ENCODE measurements around the gene SRGAP3. TPM values are rescaled to one million over a fixed set of nuclear protein-coding genes. Genes with fewer than 3 reads are reported as not detected.
"Not testable (repeated sequence)": the region's sequence is repeated elsewhere in the genome, so short reads cannot be mapped to it uniquely, and the experiment has no call there.

The SRGAP3 gene
- total RNA-seq: 1 to 10 TPM; 1.4 to 4.4 (median 2.8) TPM
- total RNA-seq (2013): 2.8 TPM
- total RNA-seq: 0.17 to 4.4 (median 2.2) reads per million in 29 experiments

- DNase-seq (peak; percentile 52 to 89 (median 77)), ATAC-seq (replicated peaks in 1 of 4) (peak; percentile 97 to 99 (median 99))
- Mint-ChIP-seq H3K27me3 (peaks cover 5 to 6% of the 10 kb centered on the region in 2 donors), H3K27ac (peak within 1 kb of the TSS; percentile 7 to 57), H3K36me3 (no peaks in the 10 kb centered on the region), H3K4me1 (peaks cover 25 to 31% (median 27%) of the 10 kb centered on the region in 3 donors), H3K4me3 (peak within 1 kb of the TSS; percentile 86 to 94 (median 87)), H3K9me3 (no peaks in the 10 kb centered on the region)
- Histone ChIP-seq H3K27me3 (replicated peaks in 1 of 2; ENCODE audit: control insufficient read depth in 2 of 2, extremely low read depth in 1 of 2, insufficient read depth in 2 of 2, low read length in 1 of 2) (peaks cover 0 to 12% of the 10 kb centered on the region in 2 experiments), H3K36me3 (ENCODE audit: control insufficient read depth in 2 of 2, extremely low read depth in 1 of 2, insufficient read depth in 1 of 2, low read length in 1 of 2) (no peaks in the 10 kb centered on the region), H3K4me1 (ENCODE audit: control insufficient read depth in 1 of 2, extremely low read depth in 1 of 2, insufficient read depth in 2 of 2, low read length in 2 of 2) (peaks cover 8 to 27% of the 10 kb centered on the region in 2 experiments), H3K27ac (ENCODE audit: low read length) (peak within 1 kb of the TSS; percentile 33), H3K9me3 (no peaks in the 10 kb centered on the region), H3K4me3 (ENCODE audit: control insufficient read depth in 1 of 2, extremely low read depth in 1 of 2, low read length in 1 of 2) (peak within 1 kb of the TSS; percentile 64 to 73)
- 7% methylated on average over 21 of the region's 28 CpGs for WGBS (ENCODE audit: insufficient coverage)
- POLR2A ChIA-PET: no interaction called here
- CTCF ChIA-PET: interaction anchor here (0.6 to 1.8 kb wide), 5 partner anchors 9 to 1077 kb away, joined by 3 to 4 read pairs (median 3); partner anchors contain the start of gene THUMPD3 (in 1 of the 2)
Measured at GRCh38 chr3:9249273-9250192, at the start of gene SRGAP3. SRGAP3 (minus strand) TSS chr3:9249646; CDS start chr3:9248951, 695 bp downstream.

- Mint-ChIP-seq H3K27me3 (peaks cover 19 to 33% of the 10 kb centered on the region in 2 donors), H3K4me1 (peaks cover 6 to 10% (median 8%) of the 10 kb centered on the region in 3 donors), H3K27ac (no peak overlapping the region), H3K9me3 (no peaks in the 10 kb centered on the region), H3K4me3 (no peak overlapping the region), H3K36me3 (no peaks in the 10 kb centered on the region)
- Histone ChIP-seq H3K9me3 (no peaks in the 10 kb centered on the region), H3K27ac (ENCODE audit: low read length) (no peak overlapping the region), H3K4me3 (ENCODE audit: control insufficient read depth in 1 of 2, extremely low read depth in 1 of 2, low read length in 1 of 2) (no peak overlapping the region), H3K36me3 (ENCODE audit: control insufficient read depth in 2 of 2, extremely low read depth in 1 of 2, insufficient read depth in 1 of 2, low read length in 1 of 2) (no peaks in the 10 kb centered on the region), H3K27me3 (replicated peaks in 1 of 2; ENCODE audit: control insufficient read depth in 2 of 2, extremely low read depth in 1 of 2, insufficient read depth in 2 of 2, low read length in 1 of 2) (peaks cover 0 to 8% of the 10 kb centered on the region in 2 experiments), H3K4me1 (ENCODE audit: control insufficient read depth in 1 of 2, extremely low read depth in 1 of 2, insufficient read depth in 2 of 2, low read length in 2 of 2) (peaks cover 0 to 7% of the 10 kb centered on the region in 2 experiments)
- no peak for ATAC-seq (replicated peaks in 1 of 4)
- CTCF ChIA-PET: no interaction called here
- POLR2A ChIA-PET: no interaction called here
- no peak for DNase-seq
Measured at GRCh38 chr3:9298236-9298635, 48.8 kb upstream of the SRGAP3 start.

- ChIA-PET POLR2A (no interaction called here), CTCF (no interaction called here)
- no peak for ATAC-seq (replicated peaks in 1 of 4)
Measured at GRCh38 chr3:9296241-9296640, 46.8 kb upstream of the SRGAP3 start.

GRCh38 chr3:9295007-9295406, 45.6 kb upstream of the SRGAP3 start:
- Histone ChIP-seq H3K27me3 (replicated peaks in 1 of 2; ENCODE audit: control insufficient read depth in 2 of 2, extremely low read depth in 1 of 2, insufficient read depth in 2 of 2, low read length in 1 of 2) (no peaks in the 10 kb centered on the region), H3K9me3 (no peaks in the 10 kb centered on the region), H3K36me3 (ENCODE audit: control insufficient read depth in 2 of 2, extremely low read depth in 1 of 2, insufficient read depth in 1 of 2, low read length in 1 of 2) (no peaks in the 10 kb centered on the region), H3K4me1 (ENCODE audit: control insufficient read depth in 1 of 2, extremely low read depth in 1 of 2, insufficient read depth in 2 of 2, low read length in 2 of 2) (no peaks in the 10 kb centered on the region), H3K4me3 (ENCODE audit: control insufficient read depth in 1 of 2, extremely low read depth in 1 of 2, low read length in 1 of 2) (no peak overlapping the region), H3K27ac (ENCODE audit: low read length) (no peak overlapping the region)
- no peaks in the 10 kb centered on the region for H3K9me3 Mint-ChIP-seq
- H3K27me3 Mint-ChIP-seq: peaks cover 20 to 29% of the 10 kb centered on the region in 2 donors
- no peak overlapping the region for H3K27ac Mint-ChIP-seq
- POLR2A ChIA-PET: interaction anchor here in 1 of 2 donors (0.7 kb wide), 1 partner anchor 69 kb away, joined by 7 read pairs; no protein-coding TSS in a partner anchor
- H3K36me3 Mint-ChIP-seq: no peaks in the 10 kb centered on the region
- H3K4me3 Mint-ChIP-seq: no peak overlapping the region
- no peaks in the 10 kb centered on the region for H3K4me1 Mint-ChIP-seq
- DNase-seq (no peak), ATAC-seq (replicated peaks in 1 of 4) (no peak)
- CTCF ChIA-PET: interaction anchor here in 1 of 2 donors (0.6 to 1.4 kb wide), 3 partner anchors 9 to 944 kb away, joined by 3 to 10 read pairs (median 5); no protein-coding TSS in a partner anchor

More at GRCh38 chr3:9296241-9296640, 46.8 kb upstream of the SRGAP3 start:
- Histone ChIP-seq H3K4me3 (ENCODE audit: control insufficient read depth in 1 of 2, extremely low read depth in 1 of 2, low read length in 1 of 2) (no peak overlapping the region), H3K36me3 (ENCODE audit: control insufficient read depth in 2 of 2, extremely low read depth in 1 of 2, insufficient read depth in 1 of 2, low read length in 1 of 2) (no peaks in the 10 kb centered on the region), H3K27me3 (replicated peaks in 1 of 2; ENCODE audit: control insufficient read depth in 2 of 2, extremely low read depth in 1 of 2, insufficient read depth in 2 of 2, low read length in 1 of 2) (no peaks in the 10 kb centered on the region), H3K9me3 (no peaks in the 10 kb centered on the region), H3K4me1 (ENCODE audit: control insufficient read depth in 1 of 2, extremely low read depth in 1 of 2, insufficient read depth in 2 of 2, low read length in 2 of 2) (no peaks in the 10 kb centered on the region), H3K27ac (ENCODE audit: low read length) (no peak overlapping the region)
- Mint-ChIP-seq H3K27me3 (peaks cover 16 to 30% of the 10 kb centered on the region in 2 donors), H3K9me3 (no peaks in the 10 kb centered on the region), H3K4me3 (no peak overlapping the region), H3K4me1 (no peaks in the 10 kb centered on the region), H3K27ac (no peak overlapping the region), H3K36me3 (no peaks in the 10 kb centered on the region)
- WGBS (ENCODE audit: insufficient coverage): no CpG with 5 or more reads among the region's 1 CpG
- DNase-seq: no peak

- POLR2A ChIA-PET; ATAC-seq (replicated peaks in 1 of 4); H3K4me1 Mint-ChIP-seq; H3K4me3 ChIP-seq (ENCODE audit: control insufficient read depth in 1 of 2, extremely low read depth in 1 of 2, low read length in 1 of 2); H3K9me3 ChIP-seq; H3K4me3 Mint-ChIP-seq; H3K9me3 Mint-ChIP-seq; H3K4me1 ChIP-seq (ENCODE audit: control insufficient read depth in 1 of 2, extremely low read depth in 1 of 2, insufficient read depth in 2 of 2, low read length in 2 of 2); H3K27ac Mint-ChIP-seq; H3K36me3 Mint-ChIP-seq; H3K27ac ChIP-seq (ENCODE audit: low read length); H3K27me3 ChIP-seq (replicated peaks in 1 of 2; ENCODE audit: control insufficient read depth in 2 of 2, extremely low read depth in 1 of 2, insufficient read depth in 2 of 2, low read length in 1 of 2); H3K36me3 ChIP-seq (ENCODE audit: control insufficient read depth in 2 of 2, extremely low read depth in 1 of 2, insufficient read depth in 1 of 2, low read length in 1 of 2); DNase-seq: not testable (repeated sequence)
- peaks cover 23 to 33% of the 10 kb centered on the region in 2 donors for H3K27me3 Mint-ChIP-seq
- CTCF ChIA-PET: interaction anchor here in 1 of 2 donors (1.4 kb wide), 1 partner anchor 10 kb away, joined by 10 read pairs; no protein-coding TSS in a partner anchor
- no CpG with 5 or more reads among the region's 2 CpGs for WGBS (ENCODE audit: insufficient coverage)
Measured at GRCh38 chr3:9293953-9294352, 44.5 kb upstream of the SRGAP3 start.

GRCh38 chr3:9293076-9293475, 43.6 kb upstream of the SRGAP3 start:
- WGBS (ENCODE audit: insufficient coverage): 25% methylated on average over 2 of the region's 3 CpGs
- peaks cover 4% of the 10 kb centered on the region for H3K36me3 Mint-ChIP-seq
- DNase-seq: no peak

More at GRCh38 chr3:9293076-9293475, 43.6 kb upstream of the SRGAP3 start:
- Histone ChIP-seq H3K36me3 (ENCODE audit: control insufficient read depth in 2 of 2, extremely low read depth in 1 of 2, insufficient read depth in 1 of 2, low read length in 1 of 2) (no peaks in the 10 kb centered on the region), H3K4me3 (ENCODE audit: control insufficient read depth in 1 of 2, extremely low read depth in 1 of 2, low read length in 1 of 2) (no peak overlapping the region), H3K27me3 (replicated peaks in 1 of 2; ENCODE audit: control insufficient read depth in 2 of 2, extremely low read depth in 1 of 2, insufficient read depth in 2 of 2, low read length in 1 of 2) (peaks cover 0 to 5% of the 10 kb centered on the region in 2 experiments), H3K27ac (ENCODE audit: low read length) (no peak overlapping the region), H3K9me3 (no peaks in the 10 kb centered on the region), H3K4me1 (ENCODE audit: control insufficient read depth in 1 of 2, extremely low read depth in 1 of 2, insufficient read depth in 2 of 2, low read length in 2 of 2) (no peaks in the 10 kb centered on the region)
- Mint-ChIP-seq H3K4me1 (no peaks in the 10 kb centered on the region), H3K27ac (no peak overlapping the region), H3K9me3 (peaks cover 0 to 2% (median 0%) of the 10 kb centered on the region in 3 donors), H3K27me3 (peaks cover 25 to 30% of the 10 kb centered on the region in 2 donors), H3K4me3 (no peak overlapping the region)
- CTCF ChIA-PET: no interaction called here
- POLR2A ChIA-PET: no interaction called here
- ATAC-seq (replicated peaks in 1 of 4): no peak
